Measurements from ENCODE around the gene RFX2.

DNA sequence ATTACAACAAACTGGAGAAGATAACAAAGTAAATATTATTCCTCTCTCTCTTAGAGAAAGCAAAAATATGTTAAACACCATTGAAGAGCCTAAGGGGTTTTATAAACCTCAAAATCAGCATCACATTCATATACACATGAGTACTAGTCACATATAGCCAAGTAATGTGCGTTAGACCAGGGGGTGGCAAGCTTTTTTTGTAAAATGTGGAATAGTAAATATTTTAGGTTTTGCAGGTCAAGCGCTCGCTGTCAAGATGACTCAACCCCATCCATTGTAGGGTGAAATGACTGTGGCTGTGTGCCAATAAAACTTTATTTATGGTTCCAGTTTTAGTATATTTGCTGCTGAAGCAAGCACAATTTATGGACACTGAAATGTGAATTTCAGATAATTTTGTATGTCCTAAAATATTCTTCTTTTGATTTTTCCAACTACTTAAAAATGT, 21.7 kb downstream of the RFX2 start:
- no peak for TF ChIP-seq CREB5 (CRISPR knock-in tag; IDR thresholded peaks at IDR 0.05; ENCODE audit: low read depth)
- TF ChIP-seq PATZ1 (CRISPR knock-in tag; IDR thresholded peaks at IDR 0.05; ENCODE audit: borderline replicate concordance), result no peak
- no peak for TF ChIP-seq RARB (CRISPR knock-in tag; IDR thresholded peaks at IDR 0.05)
- TF ChIP-seq ZNF70 (CRISPR knock-in tag; IDR thresholded peaks at IDR 0.05), result no peak
- no peak for TF ChIP-seq PPARA (CRISPR knock-in tag; IDR thresholded peaks at IDR 0.05; ENCODE audit: borderline replicate concordance)
- no peak for TF ChIP-seq BACH2 (CRISPR knock-in tag; IDR thresholded peaks at IDR 0.05; ENCODE audit: borderline replicate concordance)
- TF ChIP-seq, protein P1, sequence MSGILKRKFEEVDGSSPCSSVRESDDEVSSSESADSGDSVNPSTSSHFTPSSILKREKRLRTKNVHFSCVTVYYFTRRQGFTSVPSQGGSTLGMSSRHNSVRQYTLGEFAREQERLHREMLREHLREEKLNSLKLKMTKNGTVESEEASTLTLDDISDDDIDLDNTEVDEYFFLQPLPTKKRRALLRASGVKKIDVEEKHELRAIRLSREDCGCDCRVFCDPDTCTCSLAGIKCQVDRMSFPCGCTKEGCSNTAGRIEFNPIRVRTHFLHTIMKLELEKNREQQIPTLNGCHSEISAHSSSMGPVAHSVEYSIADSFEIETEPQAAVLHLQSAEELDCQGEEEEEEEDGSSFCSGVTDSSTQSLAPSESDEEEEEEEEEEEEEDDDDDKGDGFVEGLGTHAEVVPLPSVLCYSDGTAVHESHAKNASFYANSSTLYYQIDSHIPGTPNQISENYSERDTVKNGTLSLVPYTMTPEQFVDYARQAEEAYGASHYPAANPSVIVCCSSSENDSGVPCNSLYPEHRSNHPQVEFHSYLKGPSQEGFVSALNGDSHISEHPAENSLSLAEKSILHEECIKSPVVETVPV (CRISPR knock-in tag; IDR thresholded peaks at IDR 0.05), result no peak
- no peak for TF ChIP-seq TSHZ2 (CRISPR knock-in tag; IDR thresholded peaks at IDR 0.05)
- TF ChIP-seq ZFP30 (CRISPR knock-in tag; IDR thresholded peaks at IDR 0.05), result no peak
- no peak for TF ChIP-seq OSR1 (CRISPR knock-in tag; IDR thresholded peaks at IDR 0.05)
- no peak for TF ChIP-seq ZFP3 (CRISPR knock-in tag; IDR thresholded peaks at IDR 0.05)
- TF ChIP-seq SNAI2 (CRISPR knock-in tag; IDR thresholded peaks at IDR 0.05), result no peak
- TF ChIP-seq ARNTL (CRISPR knock-in tag; IDR thresholded peaks at IDR 0.05; ENCODE audit: borderline replicate concordance, low read depth), result no peak
- TF ChIP-seq ESRRG (CRISPR knock-in tag; IDR thresholded peaks at IDR 0.05), result no peak
